WTC11 (cell line): ENCODE measurements around the gene PRSS38.

Experiments
- GABPB1 ChIP-seq: sonication (generic); formaldehyde crosslinking; IDR thresholded peaks from 2 replicates; pipeline ENCODE4 v1.8.1; 2023; ENCODE audit warnings: mild to moderate bottlenecking, missing genetic modification reagents
- JAZF1 ChIP-seq: fragments of 250-450 bp; sonication (Bioruptor Pico); IDR thresholded peaks from 2 replicates; pipeline ENCODE4 v1.9.0; 2021; ENCODE audit warnings: moderate library complexity, mild to moderate bottlenecking, inconsistent platforms
- JUN ChIP-seq: sonication (generic); formaldehyde crosslinking; IDR thresholded peaks from 2 replicates; pipeline ENCODE4 v1.8.0; 2023; ENCODE audit warnings: mild to moderate bottlenecking, missing genetic modification reagents
- NFYB ChIP-seq: sonication (generic); formaldehyde crosslinking; conservative IDR thresholded peaks from 2 replicates; pipeline ENCODE4 v1.8.0; 2022; ENCODE audit warnings: low read depth, missing genetic modification reagents
- NR1H2 ChIP-seq: sonication (generic); formaldehyde crosslinking; IDR thresholded peaks from 2 replicates; pipeline ENCODE4 v1.9.0; 2021; ENCODE audit warnings: mild to moderate bottlenecking, moderate library complexity, missing genetic modification reagents
- SP1 ChIP-seq: sonication (generic); formaldehyde crosslinking; conservative IDR thresholded peaks from 2 replicates; pipeline ENCODE4 v1.8.1; 2022; ENCODE audit warnings: missing genetic modification reagents
- TCF7 ChIP-seq: sonication (generic); formaldehyde crosslinking; IDR thresholded peaks from 2 replicates; pipeline ENCODE4 v1.8.0; 2022; ENCODE audit warnings: mild to moderate bottlenecking, low read depth, missing genetic modification reagents, moderate library complexity
- TP53 ChIP-seq: sonication (generic); formaldehyde crosslinking; IDR thresholded peaks from 2 replicates; pipeline ENCODE4 v1.8.1; 2023; ENCODE audit warnings: mild to moderate bottlenecking, missing genetic modification reagents
- ZBTB21 ChIP-seq: sonication (generic); formaldehyde crosslinking; IDR thresholded peaks from 2 replicates; pipeline ENCODE4 v1.8.1; 2023; ENCODE audit warnings: mild to moderate bottlenecking, missing genetic modification reagents, borderline replicate concordance
- TF ChIP-seq, protein P1 (sequence below): sonication (generic); formaldehyde crosslinking; IDR thresholded peaks from 2 replicates; pipeline ENCODE4 v1.8.1; 2023; ENCODE audit warnings: mild to moderate bottlenecking, moderate library complexity, missing genetic modification reagents
- TF ChIP-seq, protein P2 (sequence below): fragments of 200-600 bp; IDR thresholded peaks from 2 replicates; pipeline ENCODE4 v1.8.0; 2022; ENCODE audit warnings: antibody characterized with exemption
- TF ChIP-seq, protein P3 (sequence below): fragments of 250-450 bp; sonication (Bioruptor Pico); IDR thresholded peaks from 2 replicates; pipeline ENCODE4 v2.1.2; 2022; ENCODE audit warnings: mild to moderate bottlenecking, moderate library complexity
- TF ChIP-seq, protein P4 (sequence below): sonication (generic); formaldehyde crosslinking; IDR thresholded peaks from 2 replicates; pipeline ENCODE4 v1.8.1; 2022; ENCODE audit warnings: missing genetic modification reagents, borderline replicate concordance
- TF ChIP-seq, protein P5 (sequence below): sonication (generic); formaldehyde crosslinking; conservative IDR thresholded peaks from 2 replicates; pipeline ENCODE4 v1.8.1; 2022; ENCODE audit warnings: mild to moderate bottlenecking, missing genetic modification reagents

DNA sequence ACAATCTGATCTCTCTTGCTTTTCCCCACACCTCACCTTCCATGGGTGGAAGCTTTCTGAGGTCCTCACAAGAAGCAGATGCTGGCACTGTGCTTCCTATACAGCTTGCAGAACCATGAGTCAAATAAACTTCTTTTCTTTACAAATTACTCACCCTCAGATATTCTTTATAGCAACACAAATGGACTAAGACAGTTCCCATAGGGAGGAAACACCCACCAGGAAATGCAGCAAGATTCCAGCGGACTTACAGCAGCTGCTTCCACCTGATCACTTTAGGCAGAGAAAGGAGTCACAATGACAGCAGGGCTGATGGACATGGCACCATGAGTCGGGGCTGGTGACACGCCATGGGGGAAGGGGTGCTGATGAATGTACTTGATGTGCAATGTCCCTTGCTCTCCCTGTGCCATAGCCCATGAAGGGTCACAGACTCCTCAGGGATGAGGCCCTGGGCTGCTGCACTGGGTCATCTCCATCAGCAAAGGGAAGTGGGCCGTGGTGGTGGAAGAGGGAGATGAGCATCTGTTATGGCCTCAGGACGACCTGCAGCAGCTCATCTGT lies 53.9 kb downstream of the PRSS38 start:
- TF ChIP-seq JAZF1 = no peak
- TF ChIP-seq GABPB1 (CRISPR knock-in tag) = no peak
- TF ChIP-seq NFYB = no peak
- TF ChIP-seq, protein P1, sequence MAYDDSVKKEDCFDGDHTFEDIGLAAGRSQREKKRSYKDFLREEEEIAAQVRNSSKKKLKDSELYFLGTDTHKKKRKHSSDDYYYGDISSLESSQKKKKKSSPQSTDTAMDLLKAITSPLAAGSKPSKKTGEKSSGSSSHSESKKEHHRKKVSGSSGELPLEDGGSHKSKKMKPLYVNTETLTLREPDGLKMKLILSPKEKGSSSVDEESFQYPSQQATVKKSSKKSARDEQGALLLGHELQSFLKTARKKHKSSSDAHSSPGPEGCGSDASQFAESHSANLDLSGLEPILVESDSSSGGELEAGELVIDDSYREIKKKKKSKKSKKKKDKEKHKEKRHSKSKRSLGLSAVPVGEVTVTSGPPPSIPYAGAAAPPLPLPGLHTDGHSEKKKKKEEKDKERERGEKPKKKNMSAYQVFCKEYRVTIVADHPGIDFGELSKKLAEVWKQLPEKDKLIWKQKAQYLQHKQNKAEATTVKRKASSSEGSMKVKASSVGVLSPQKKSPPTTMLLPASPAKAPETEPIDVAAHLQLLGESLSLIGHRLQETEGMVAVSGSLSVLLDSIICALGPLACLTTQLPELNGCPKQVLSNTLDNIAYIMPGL = no peak
- TF ChIP-seq ZBTB21 (CRISPR knock-in tag) = no peak
- TF ChIP-seq SP1 = no peak
- TF ChIP-seq, protein P2, sequence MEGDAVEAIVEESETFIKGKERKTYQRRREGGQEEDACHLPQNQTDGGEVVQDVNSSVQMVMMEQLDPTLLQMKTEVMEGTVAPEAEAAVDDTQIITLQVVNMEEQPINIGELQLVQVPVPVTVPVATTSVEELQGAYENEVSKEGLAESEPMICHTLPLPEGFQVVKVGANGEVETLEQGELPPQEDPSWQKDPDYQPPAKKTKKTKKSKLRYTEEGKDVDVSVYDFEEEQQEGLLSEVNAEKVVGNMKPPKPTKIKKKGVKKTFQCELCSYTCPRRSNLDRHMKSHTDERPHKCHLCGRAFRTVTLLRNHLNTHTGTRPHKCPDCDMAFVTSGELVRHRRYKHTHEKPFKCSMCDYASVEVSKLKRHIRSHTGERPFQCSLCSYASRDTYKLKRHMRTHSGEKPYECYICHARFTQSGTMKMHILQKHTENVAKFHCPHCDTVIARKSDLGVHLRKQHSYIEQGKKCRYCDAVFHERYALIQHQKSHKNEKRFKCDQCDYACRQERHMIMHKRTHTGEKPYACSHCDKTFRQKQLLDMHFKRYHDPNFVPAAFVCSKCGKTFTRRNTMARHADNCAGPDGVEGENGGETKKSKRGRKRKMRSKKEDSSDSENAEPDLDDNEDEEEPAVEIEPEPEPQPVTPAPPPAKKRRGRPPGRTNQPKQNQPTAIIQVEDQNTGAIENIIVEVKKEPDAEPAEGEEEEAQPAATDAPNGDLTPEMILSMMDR = no peak
- TF ChIP-seq, protein P3, sequence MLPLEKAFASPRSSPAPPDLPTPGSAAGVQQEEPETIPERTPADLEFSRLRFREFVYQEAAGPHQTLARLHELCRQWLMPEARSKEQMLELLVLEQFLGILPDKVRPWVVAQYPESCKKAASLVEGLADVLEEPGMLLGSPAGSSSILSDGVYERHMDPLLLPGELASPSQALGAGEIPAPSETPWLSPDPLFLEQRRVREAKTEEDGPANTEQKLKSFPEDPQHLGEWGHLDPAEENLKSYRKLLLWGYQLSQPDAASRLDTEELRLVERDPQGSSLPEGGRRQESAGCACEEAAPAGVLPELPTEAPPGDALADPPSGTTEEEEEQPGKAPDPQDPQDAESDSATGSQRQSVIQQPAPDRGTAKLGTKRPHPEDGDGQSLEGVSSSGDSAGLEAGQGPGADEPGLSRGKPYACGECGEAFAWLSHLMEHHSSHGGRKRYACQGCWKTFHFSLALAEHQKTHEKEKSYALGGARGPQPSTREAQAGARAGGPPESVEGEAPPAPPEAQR (CRISPR knock-in tag) = no peak
- TF ChIP-seq, protein P4, sequence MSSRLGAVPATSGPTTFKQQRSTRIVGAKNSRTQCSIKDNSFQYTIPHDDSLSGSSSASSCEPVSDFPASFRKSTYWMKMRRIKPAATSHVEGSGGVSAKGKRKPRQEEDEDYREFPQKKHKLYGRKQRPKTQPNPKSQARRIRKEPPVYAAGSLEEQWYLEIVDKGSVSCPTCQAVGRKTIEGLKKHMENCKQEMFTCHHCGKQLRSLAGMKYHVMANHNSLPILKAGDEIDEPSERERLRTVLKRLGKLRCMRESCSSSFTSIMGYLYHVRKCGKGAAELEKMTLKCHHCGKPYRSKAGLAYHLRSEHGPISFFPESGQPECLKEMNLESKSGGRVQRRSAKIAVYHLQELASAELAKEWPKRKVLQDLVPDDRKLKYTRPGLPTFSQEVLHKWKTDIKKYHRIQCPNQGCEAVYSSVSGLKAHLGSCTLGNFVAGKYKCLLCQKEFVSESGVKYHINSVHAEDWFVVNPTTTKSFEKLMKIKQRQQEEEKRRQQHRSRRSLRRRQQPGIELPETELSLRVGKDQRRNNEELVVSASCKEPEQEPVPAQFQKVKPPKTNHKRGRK = no peak
- TF ChIP-seq, protein P5, sequence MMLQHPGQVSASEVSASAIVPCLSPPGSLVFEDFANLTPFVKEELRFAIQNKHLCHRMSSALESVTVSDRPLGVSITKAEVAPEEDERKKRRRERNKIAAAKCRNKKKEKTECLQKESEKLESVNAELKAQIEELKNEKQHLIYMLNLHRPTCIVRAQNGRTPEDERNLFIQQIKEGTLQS = no peak
- TF ChIP-seq TCF7 (CRISPR knock-in tag) = no peak
- no peak for TF ChIP-seq TP53
- TF ChIP-seq JUN = no peak
- TF ChIP-seq NR1H2 = no peak
